Measurements from ENCODE around the gene SYT4.
"Not testable (repeated sequence)": the region's sequence is repeated elsewhere in the genome, so short reads cannot be mapped to it uniquely, and the experiment has no call there.

The SYT4 gene, protein sequence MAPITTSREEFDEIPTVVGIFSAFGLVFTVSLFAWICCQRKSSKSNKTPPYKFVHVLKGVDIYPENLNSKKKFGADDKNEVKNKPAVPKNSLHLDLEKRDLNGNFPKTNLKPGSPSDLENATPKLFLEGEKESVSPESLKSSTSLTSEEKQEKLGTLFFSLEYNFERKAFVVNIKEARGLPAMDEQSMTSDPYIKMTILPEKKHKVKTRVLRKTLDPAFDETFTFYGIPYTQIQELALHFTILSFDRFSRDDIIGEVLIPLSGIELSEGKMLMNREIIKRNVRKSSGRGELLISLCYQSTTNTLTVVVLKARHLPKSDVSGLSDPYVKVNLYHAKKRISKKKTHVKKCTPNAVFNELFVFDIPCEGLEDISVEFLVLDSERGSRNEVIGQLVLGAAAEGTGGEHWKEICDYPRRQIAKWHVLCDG

GRCh38 chr18:43277164-43277600, at the start of gene SYT4:
Gene SYT4, minus strand, starts transcription at chr18:43277490. Its CDS starts 209 bp downstream, at chr18:43277281.
- DNase-seq: peak; percentile 32 to 73

- DNase-seq: no peak
Observed at GRCh38 chr18:43322132-43322531, 44.8 kb upstream of the SYT4 start.

DNA sequence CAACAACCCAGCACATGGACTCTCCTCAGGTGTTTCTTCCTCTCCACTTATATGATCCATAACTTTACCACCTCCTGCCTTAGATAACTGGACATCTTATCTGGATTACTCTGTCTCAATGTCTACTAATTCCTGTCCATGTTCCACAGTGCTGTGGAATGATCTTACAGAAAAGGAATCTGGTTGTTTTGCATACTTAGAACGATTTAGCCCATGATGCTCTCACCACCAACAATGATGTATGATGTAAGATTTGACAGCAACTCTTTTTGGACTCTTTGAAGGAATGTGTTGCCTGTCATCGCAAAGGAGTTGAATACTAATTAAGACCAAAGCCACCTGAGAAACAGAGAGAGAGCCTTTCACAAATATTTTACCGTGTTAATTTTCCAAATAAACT, 37.7 kb upstream of the SYT4 start:
- no peak for DNase-seq

GRCh38 chr18:43312891-43313290, 35.6 kb upstream of the SYT4 start:
- no peak for DNase-seq

- no peak for DNase-seq
Observed at GRCh38 chr18:43310239-43310638, 32.9 kb upstream of the SYT4 start.

DNA sequence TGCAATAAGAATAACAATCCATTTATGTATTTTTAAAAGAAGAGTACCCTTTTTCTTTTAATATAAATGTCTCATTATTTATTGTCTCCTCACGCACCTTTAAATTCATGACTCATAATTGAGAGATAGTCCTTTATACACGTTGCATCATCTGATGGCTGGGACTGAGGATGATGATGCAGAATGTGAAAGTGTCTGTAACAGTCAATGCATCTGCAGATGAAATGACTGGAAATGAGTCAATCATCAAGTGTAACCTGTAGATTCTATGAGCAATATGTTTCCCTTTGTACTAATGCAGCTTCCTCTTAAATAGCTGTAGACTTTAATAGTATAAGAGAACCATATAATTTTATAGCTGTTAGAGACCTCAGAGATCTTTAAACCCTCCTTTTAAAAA, 26.1 kb upstream of the SYT4 start:
- no peak for DNase-seq

- not testable (repeated sequence) for DNase-seq
Observed at GRCh38 chr18:43286187-43286586, 8.9 kb upstream of the SYT4 start.

DNA sequence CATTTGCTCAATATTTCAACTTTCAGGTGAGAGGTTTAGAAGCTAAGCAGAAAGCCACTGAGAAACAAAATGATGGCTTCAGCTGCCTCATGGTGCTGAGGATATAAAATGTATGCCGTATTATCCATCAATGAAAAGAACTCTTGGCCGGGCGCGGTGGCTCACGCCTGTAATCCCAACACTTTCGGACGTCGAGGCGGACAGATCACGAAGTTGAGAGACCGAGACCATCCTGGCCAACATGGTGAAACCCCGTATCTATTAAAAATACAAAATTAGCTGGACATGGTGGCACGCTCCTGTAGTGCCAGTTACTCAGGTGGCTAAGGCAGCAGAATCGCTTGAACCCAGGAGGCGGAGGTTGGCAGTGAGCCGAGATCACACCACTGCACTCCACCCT, 6.0 kb upstream of the SYT4 start:
- no peak for DNase-seq

GRCh38 chr18:43279015-43279744, 1.9 kb upstream of the SYT4 start:
- DNase-seq: peak; percentile 2 to 81

DNA sequence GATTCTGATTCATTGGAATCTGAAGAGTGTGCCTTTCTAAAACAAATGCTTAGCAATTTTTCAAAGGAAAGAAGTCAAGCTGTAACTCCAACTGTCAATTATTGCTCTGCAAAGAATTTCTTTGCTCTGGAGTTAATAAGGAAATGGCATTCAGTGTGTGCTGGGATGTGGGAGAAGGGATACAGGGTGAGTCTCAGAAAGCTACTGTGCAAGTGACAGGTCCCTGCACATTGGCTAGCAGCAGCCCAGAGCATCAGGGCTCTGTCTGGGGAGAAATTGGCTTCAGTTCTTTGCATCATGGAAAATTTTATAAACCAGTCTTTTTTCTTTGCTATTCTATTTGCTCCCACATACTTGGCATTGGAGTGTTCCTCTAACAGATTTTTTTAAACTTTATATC, 1.1 kb upstream of the SYT4 start:
- no peak for DNase-seq

- no peak for DNase-seq
Observed at GRCh38 chr18:43276491-43276890, 799 bp downstream of the SYT4 start.

GRCh38 chr18:43275546-43275945, 1.7 kb downstream of the SYT4 start:
- DNase-seq: no peak

DNA sequence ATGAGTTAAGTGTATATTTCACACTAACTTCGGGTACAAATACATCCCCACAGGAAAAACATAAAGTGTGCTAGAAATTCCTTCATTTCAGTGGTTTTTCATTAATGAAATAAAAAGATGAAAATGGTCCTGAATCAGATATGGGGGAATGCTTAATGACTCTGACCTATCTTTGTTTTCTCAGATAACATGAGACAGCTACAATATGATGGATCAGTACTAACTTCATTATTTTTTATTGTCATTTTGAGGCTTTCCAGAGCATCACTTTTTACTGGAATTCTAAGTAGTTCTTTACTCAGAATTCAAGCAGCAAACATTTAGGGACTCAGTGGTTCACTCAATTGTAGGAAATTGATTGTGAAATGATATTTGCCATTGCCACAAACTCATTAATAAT, 2.8 kb downstream of the SYT4 start:
- no peak for DNase-seq

DNA sequence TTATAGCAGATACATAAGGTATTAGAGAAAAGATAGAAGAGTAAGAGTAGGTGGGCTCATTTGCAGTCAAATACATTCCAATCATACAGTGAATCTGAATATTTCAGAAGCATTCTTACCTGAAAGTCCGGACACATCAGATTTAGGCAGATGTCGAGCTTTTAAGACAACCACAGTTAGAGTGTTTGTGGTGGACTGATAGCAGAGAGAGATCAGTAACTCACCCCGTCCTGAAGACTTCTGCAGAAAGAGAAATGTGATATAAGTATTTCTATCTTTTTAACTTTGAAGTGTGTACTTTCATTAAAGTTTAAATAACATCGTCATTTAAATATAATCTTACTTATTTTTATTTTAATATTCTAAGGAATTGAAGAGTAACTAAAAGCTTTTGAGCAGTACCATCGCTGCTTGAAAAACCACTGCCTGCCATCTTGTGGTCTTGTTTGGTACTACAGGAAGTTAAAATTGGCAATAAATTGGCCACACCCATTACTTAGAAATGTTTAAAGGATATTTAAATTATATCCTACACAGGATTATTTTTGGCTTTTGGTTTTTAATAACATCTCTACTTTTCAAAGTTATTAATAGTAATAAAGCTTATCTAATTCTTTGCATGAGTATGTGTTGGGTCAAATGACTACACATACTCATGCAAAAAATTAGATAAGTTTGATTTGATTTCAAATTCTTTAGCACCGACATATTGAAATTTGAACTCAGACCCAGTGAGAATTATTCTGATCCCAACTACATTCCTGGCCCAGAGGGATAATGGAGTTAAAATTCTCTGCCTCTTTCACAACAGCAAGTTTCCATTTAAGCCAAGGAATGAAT, 5.5 kb downstream of the SYT4 start:
- peak; percentile 2 to 23 for DNase-seq

GRCh38 chr18:43267818-43268217, 9.5 kb downstream of the SYT4 start:
- no peak for DNase-seq

GRCh38 chr18:43265465-43265864, 11.8 kb downstream of the SYT4 start:
- DNase-seq: no peak

- no peak for DNase-seq
Observed at GRCh38 chr18:43248610-43249249, 28.6 kb downstream of the SYT4 start.

GRCh38 chr18:43247944-43248343, 29.3 kb downstream of the SYT4 start:
- no peak for DNase-seq

- DNase-seq: no peak
Observed at GRCh38 chr18:43238429-43238828, 38.9 kb downstream of the SYT4 start.

DNA sequence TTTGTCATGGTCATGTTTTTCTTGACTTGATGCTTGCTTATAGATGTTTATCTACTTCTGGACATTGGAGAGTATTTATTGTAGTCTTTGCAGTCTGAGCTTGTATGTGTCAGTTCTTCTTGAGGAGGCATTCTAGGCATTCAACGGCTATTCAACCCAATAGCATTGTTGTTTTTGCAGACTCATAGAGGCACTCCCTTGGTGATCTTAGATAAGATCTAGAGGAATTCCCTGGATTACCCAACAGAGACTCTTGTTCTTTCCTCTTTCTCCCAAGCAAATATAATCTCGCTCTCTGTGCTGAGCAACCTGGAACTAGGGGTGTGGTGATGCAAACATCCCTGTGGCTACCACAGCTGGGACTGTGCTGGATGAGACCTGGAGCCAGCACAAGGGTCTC, 40.4 kb downstream of the SYT4 start:
- no peak for DNase-seq

- DNase-seq: no peak
Observed at GRCh38 chr18:43234889-43235288, 42.4 kb downstream of the SYT4 start.

DNA sequence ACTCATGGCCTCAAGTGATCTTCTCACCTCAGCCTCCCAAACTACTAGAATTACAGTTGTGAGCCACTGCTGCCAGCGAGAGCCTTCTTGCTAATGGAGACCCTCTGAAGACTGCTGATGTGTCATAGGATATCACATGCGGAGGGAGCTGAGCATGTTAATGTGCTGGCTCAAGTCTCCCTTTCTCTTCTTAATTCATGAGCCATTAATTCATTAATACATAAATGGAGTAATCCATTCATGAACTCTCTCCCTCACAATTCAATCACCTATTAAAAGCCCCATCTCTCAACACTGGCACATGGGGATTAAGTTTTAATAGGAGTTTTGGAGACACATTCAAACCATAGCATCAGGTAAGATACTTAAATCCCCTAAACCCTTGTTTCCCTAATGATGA, 54.8 kb downstream of the SYT4 start:
- no peak for DNase-seq

DNA sequence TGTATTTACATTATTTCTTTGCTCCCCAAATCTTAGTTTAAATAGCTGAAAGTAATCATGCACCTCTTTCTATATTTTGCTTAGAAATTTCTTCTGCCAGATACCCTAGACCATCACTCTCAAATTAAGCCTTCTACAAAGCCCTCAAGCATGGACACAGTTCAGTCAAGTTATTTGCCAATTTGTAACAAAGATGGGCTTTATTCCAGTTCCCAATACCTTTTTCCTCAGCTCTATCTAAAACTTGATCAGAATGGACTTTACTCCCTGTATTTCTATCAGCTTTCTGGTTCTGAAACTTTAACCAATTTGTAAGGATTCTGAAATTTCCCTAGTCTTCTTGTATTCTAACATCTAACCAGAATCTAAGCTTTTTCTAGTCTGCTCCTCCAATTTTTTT, 56.6 kb downstream of the SYT4 start:
- DNase-seq: no peak

Measured in hippocampal formation (tissue), 2 donors.